GM21717 (cell line): ENCODE measurements around the gene SLC2A6.

Experiments
- ATAC-seq: cut with Tn5 transposase; IDR thresholded peaks from one replicate; pipeline ENCODE4 v1.9.1; 2021; ENCODE audit warnings: mild to moderate bottlenecking, moderate library complexity; ENCODE audit not compliant: unreplicated experiment

SLC2A6 gene

GRCh38 chr9:133478851-133479711 is at the start of gene SLC2A6:
Gene SLC2A6, minus strand, starts transcription at chr9:133479099. Its CDS starts 40 bp downstream, at chr9:133479059.
- ATAC-seq, result peak; percentile 87

DNA sequence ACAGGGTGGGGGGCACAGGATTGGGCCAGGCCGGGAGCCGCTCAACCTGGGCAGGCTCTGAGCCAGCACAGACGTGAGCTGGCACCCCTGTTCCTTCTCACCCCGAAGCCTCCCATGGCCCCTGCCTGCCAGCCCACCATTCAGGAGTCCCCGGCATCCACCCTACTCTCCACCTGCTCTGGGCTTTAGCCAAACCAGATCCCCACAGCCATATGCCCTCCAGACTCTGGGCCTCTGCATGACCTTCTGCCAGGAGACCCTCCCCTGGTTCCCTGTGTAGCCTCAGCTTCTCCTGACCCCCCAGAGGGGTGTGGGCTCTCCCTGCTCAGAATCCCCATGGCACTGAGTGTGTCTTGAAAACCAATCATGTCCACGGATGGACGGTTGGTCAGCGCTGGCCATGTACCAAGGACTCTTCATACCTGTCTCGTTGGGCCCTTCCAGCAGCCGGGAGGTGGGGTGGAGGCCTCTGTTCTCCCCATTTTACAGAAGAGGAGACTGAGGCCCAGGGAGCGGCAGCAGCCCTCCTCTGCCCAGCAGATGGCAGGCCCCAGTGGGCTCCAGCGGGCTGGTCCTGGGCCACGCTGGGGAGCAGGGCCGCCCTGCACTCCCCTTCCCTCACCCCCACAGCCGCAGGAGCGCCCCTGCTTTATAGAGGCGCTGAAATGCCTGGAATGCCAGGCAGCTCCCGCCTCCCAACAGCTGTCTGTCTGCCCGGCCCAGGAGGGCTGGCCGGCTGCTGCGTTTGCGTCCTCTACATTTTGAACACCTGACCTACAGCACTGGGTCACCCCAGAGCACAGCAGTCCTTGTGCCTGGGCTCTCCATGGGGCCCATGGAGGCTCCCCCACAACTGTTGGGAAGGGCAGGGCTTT is 49.3 kb upstream of the SLC2A6 start:
- no peak for ATAC-seq

GRCh38 chr9:133527444-133527920 is 48.6 kb upstream of the SLC2A6 start:
- ATAC-seq, result no peak

GRCh38 chr9:133526721-133527321 is 47.9 kb upstream of the SLC2A6 start:
- no peak for ATAC-seq

- ATAC-seq, result no peak
Observed at GRCh38 chr9:133525677-133526076, 46.8 kb upstream of the SLC2A6 start.

- ATAC-seq, result no peak
Observed at GRCh38 chr9:133524679-133525228, 45.9 kb upstream of the SLC2A6 start, which contains the start of gene MYMK. Gene MYMK, minus strand, starts transcription at chr9:133524959. Its CDS starts 115 bp downstream, at chr9:133524844.

DNA sequence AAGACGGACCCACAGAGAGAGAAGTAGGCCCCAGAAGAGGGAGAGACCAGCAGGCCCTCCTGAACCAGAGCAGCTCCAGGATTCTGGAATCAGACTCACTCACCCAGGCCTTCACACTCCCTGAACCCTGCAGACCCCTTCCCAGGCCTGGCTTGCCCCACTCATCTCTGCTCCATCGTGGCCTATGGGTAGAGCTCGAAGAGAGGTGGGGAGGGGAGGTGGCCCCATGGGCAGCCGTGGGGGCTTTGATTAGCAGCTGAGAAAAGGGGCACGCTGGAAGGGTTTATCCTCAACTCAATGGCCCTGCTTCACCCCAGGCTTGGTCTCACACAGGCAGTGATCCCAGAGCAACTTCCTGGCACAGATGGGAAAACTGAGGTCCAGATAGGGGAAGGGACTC is 45.2 kb upstream of the SLC2A6 start:
- ATAC-seq, result no peak

DNA sequence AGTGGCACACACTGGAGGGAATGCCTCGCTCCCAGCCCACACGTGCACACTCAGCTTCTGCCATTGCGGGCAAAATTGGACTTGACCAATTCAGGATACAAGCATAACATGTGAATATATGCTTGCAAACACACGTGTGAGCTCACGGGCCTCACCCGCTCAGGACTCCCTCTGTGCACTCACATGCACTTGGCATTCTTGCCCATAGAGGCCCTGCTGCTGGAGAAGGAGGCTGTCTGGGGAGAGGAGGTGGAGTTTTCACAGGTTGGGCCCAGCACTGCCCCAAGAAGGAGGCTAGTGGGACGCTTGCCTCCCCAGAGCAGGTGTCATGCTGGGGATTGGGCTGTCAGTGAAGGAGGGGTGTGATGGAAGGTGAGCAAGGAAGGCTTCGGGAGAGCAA is 44.2 kb upstream of the SLC2A6 start:
- no peak for ATAC-seq

DNA sequence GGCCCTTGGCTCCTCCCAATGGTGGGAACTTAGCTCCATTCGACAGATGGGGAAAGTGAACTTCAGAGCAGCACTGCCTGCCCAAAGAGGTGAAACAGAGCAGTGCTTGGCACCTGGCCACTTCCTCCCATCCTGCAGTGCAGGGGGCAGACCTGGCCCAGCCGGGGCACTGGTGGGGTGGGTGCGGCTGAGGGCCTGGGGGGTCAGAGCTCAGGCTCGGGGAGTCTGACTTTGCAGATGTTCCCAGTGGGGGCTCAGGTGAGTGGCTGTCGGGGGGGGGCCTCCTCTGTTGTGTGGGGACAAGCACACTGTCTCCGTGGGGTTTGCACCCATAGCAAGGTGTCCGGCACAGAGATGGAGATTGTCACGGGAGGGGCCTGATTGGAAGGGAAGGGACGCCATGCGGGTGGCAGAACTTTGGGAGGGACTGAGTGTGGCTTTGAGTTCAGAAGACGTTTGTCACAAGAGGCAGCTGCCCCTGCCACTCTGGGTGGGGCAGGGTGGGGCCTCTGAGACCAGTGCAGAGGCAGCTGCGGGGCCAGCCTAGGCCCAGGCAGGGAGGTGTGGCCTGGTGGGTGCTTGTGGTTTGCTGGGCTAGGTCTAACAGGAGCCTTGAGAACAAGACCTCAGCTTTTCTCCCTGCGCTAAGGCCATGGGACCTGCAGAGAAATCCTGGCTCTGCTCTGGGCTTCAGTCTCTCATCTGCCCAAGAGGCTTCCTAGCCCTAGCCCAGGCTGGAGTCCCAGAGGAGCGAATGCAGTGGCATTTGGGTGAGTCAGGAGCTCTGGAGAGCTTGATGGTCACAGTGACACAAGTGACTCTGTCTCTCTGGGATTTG is 43.4 kb upstream of the SLC2A6 start:
- ATAC-seq, result no peak

DNA sequence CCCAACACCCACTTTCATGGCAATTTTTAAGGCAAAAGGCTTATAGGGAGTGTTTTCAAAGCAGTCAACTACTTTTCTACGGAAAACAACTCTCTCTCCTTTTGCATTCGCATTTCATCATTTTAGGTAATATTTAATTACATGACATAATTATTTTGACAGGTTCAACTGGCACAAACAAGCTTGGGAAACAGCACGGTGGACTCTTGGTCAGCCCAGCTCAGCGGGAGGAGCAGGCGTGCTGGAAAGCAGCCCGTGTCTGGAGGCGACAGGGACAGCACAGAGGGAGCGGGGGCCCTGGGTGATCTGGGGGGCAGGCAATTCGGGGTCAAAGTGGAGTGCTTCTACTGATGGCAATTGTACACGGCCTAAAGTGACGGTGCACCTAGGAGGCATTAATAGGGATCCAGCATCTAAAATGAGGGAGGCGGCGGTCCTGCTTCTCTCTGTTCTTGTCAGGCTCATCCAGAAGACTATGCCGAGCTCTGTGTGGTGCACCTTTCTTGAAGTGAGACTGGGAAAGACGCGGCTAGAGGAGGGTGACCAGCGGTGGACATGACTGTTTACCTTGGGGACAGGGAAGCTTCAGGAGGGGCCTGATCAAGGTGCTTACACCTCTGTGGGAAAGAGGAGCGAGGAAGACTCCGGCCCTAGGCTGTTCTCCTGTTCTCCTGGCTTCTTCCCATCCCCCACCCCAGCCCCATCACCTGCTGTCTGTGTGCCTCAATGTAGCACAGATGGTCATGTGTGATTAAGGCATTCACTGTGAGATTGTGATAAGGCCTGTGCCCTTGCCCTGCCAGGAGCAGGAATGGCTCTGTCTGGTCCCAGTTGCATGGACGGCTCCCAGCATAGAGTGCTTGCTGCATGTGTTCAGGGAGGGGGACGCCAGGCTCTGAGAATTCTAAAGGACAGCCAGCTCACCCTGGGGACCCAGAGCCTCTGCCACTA is 42.5 kb upstream of the SLC2A6 start:
- ATAC-seq, result no peak

DNA sequence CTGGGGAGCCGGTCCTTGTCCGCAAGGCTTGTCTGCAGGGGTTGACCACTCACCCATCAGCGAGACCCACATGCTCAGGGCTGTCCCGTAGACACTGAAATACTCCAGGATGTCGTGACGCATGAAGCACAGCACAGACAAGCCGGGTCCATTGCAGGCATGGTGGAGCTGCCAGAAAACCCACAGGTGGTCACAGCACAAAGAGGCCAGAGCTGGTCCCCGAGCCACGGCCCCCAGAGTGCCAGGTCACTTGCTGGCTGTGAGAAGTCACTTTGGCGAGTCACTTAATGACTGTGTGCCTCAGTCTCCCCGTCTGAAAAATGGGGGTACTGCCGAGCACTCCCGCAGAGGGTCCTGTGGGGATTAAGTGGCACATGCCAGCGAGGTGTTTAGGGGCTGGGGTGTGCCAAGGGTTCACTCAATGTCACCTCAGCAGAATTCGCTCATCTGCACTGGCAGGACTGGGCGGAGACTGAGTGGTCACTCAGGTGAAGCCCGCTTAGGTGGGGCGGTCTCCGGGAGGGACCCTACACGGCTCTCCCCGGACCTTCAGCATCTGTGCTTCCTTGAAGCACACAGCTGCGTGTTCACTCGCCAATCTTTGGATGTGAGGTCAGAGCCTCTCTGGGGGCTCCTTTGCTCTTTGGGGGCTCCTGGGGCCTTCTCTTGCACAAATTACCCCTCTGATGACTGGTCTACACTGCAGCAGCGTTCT is 41.4 kb upstream of the SLC2A6 start:
- no peak for ATAC-seq

GRCh38 chr9:133519693-133520092 is 40.8 kb upstream of the SLC2A6 start:
- ATAC-seq, result no peak

- no peak for ATAC-seq
Observed at GRCh38 chr9:133518706-133519449, 40.0 kb upstream of the SLC2A6 start.

DNA sequence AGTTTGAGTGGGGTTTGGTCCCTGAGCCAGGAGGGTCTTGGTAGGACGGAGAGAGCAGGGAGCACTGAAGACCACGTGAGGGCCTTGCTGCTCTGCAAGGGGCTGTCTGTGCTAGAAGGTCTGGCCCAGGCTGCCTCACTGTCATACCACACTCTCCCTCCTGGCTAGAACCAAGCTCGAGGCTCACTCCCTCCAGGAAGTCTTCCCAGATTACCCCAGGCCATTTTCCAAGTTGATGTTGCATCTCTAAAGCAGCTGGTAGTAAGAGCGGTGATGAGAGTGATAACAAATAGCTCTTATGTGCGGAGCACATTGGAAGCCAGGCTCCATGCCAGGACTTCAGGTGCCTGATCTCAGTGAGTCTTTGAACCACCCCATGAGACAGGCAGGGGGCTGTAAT is 39.3 kb upstream of the SLC2A6 start:
- ATAC-seq, result no peak

DNA sequence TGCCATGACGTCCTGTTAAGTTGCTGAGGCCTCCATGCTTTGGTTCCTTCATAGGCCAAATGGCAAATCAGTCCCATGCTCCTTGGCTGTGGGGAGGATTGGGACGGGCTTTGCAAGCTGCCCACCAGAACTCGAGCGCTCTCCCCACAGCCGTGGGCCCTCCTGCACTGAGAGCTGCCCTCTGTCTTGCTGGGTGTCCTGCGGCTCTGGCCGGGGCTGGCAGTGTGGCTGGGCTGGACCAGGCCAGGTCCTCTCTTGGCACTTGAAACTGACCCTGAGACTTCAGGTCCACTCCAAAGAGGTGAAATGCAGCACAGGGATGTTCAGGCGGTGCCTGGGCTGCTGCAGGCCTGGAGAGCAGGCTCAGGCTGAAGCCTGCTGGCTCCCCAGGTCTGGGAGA is 38.8 kb upstream of the SLC2A6 start:
- no peak for ATAC-seq

GRCh38 chr9:133516961-133517350 is 38.1 kb upstream of the SLC2A6 start:
- ATAC-seq, result no peak

GRCh38 chr9:133516256-133516960 is 37.5 kb upstream of the SLC2A6 start:
- ATAC-seq, result no peak
